Neutrophil (primary cell): ENCODE measurements around the gene MYOCD.

Experiments
- H3K27ac ChIP-seq: fragments of 200-600 bp; sonication (generic); 2 replicates; pipeline ENCODE4 v1.5.1; 2016; ENCODE audit warnings: mild to moderate bottlenecking, moderate library complexity
- H3K27me3 ChIP-seq: fragments of 200-600 bp; sonication (generic); 2 replicates; pipeline ENCODE4 v1.6.0; 2016; ENCODE audit warnings: mild to moderate bottlenecking
- H3K36me3 ChIP-seq: fragments of 200-600 bp; sonication (generic); 2 replicates; pipeline ENCODE4 v1.5.1; 2017
- H3K4me1 ChIP-seq, 2 experiments: fragments of 200-600 bp in 1 of 2; sonication (generic) in 1 of 2; 1 replicate in 1 of 2; 2 replicates in 1 of 2; pipeline versions ENCODE4 v1.5.1 to v1.6.1; 2013 to 2016; ENCODE audit warnings: low read depth in 1 of 2, low read length in 1 of 2, mild to moderate bottlenecking in 1 of 2, moderate library complexity in 1 of 2; ENCODE audit not compliant: control insufficient read depth in 1 of 2, insufficient read depth in 1 of 2
- H3K4me3 ChIP-seq, 2 experiments: fragments of 200-600 bp in 1 of 2; sonication (generic) in 1 of 2; 1 replicate in 1 of 2; 2 replicates in 1 of 2; pipeline ENCODE4 v1.5.1; 2013 to 2016; ENCODE audit warnings: low read depth in 1 of 2, low read length in 1 of 2, mild to moderate bottlenecking in 1 of 2, moderate library complexity in 1 of 2
- H3K9me3 ChIP-seq: fragments of 200-600 bp; sonication (generic); 2 replicates; pipeline ENCODE4 v1.5.1; 2016
- TF ChIP-seq, protein P1 (sequence below): fragments of 200-600 bp; sonication (generic); IDR thresholded peaks from 2 replicates; pipeline ENCODE4 v1.5.1; 2016; ENCODE audit warnings: antibody characterized with exemption

The MYOCD gene, protein sequence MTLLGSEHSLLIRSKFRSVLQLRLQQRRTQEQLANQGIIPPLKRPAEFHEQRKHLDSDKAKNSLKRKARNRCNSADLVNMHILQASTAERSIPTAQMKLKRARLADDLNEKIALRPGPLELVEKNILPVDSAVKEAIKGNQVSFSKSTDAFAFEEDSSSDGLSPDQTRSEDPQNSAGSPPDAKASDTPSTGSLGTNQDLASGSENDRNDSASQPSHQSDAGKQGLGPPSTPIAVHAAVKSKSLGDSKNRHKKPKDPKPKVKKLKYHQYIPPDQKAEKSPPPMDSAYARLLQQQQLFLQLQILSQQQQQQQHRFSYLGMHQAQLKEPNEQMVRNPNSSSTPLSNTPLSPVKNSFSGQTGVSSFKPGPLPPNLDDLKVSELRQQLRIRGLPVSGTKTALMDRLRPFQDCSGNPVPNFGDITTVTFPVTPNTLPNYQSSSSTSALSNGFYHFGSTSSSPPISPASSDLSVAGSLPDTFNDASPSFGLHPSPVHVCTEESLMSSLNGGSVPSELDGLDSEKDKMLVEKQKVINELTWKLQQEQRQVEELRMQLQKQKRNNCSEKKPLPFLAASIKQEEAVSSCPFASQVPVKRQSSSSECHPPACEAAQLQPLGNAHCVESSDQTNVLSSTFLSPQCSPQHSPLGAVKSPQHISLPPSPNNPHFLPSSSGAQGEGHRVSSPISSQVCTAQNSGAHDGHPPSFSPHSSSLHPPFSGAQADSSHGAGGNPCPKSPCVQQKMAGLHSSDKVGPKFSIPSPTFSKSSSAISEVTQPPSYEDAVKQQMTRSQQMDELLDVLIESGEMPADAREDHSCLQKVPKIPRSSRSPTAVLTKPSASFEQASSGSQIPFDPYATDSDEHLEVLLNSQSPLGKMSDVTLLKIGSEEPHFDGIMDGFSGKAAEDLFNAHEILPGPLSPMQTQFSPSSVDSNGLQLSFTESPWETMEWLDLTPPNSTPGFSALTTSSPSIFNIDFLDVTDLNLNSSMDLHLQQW

DNA sequence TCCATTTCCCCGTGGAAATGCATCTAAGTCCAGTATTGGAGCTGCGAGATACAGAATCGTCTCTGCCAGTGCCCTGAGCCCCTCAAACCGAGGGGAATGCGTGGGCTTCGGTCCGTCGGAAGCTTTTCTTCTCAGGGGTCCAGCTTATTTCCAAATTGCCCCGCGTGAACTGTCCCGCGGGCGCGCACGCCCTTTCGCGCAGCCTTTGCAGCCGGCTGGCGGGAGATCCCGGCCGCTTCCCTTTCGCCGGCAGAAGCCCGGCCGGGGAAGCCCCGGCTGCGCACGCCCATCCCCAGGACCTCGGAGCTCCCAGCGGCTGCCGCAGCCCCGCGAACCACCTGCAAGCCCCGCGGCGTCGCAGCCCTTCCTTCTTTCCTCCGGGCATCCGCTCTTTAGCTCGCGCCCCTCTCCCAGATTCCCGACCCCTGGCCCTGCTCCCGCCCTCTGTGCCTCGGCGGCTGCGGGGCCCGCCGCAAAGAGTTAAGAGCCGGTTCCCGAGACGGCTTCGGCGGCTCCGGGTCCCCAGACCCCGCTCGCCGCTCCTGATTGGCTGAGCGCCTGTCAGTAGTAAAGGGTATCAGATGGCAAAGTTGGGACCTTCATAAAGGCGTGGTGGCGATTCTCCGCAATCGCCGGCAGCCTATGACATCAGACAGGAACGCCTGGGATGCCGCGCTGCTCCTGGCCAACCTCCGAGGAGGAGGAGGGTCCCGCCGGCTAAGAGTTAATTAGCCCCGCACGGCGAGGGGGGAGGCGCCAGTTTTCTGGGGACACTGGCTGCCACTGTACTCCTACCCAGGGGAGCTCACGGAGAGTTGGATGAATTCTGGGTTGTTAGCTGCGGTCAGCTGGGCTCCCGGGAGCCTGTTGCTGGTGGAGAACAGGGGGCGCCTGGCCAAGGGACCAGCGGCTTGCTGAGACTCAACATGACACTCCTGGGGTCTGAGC lies at the start of gene MYOCD:
MYOCD (plus strand) TSS at position 628 of the 948 bp plus-strand sequence; CDS start at position 927, 299 bp downstream.
- H3K27me3 ChIP-seq, result peaks cover 63% of the 10 kb centered on the region
- H3K27ac ChIP-seq, result no peak within 1 kb of the TSS
- H3K9me3 ChIP-seq, result no peaks in the 10 kb centered on the region
- H3K4me1 ChIP-seq, result no peaks in the 10 kb centered on the region
- TF ChIP-seq, protein P1, sequence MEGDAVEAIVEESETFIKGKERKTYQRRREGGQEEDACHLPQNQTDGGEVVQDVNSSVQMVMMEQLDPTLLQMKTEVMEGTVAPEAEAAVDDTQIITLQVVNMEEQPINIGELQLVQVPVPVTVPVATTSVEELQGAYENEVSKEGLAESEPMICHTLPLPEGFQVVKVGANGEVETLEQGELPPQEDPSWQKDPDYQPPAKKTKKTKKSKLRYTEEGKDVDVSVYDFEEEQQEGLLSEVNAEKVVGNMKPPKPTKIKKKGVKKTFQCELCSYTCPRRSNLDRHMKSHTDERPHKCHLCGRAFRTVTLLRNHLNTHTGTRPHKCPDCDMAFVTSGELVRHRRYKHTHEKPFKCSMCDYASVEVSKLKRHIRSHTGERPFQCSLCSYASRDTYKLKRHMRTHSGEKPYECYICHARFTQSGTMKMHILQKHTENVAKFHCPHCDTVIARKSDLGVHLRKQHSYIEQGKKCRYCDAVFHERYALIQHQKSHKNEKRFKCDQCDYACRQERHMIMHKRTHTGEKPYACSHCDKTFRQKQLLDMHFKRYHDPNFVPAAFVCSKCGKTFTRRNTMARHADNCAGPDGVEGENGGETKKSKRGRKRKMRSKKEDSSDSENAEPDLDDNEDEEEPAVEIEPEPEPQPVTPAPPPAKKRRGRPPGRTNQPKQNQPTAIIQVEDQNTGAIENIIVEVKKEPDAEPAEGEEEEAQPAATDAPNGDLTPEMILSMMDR, result no peak
- H3K36me3 ChIP-seq, result no peaks in the 10 kb centered on the region
- no peak within 1 kb of the TSS for H3K4me3 ChIP-seq

DNA sequence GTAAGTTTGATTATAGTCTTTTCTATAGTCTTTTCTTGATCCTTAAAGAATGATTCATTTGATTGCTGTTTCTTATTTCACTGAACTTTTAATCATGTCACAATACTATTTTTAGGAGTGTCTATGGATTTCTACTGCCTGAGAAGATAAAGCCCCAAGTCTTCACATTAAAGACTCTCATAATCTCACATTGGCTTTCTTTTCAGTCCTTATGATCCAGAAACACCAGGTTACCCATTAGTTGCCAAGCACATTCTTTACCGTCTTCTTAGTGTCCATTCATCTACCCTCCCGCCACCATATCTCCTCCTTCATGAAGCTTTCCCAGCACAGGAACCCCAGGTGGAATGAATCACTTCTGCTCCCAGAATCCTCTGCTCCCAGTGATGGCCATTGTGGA lies 49.5 kb upstream of the MYOCD start:
- H3K27ac ChIP-seq, result no peak overlapping the region
- H3K9me3 ChIP-seq, result no peaks in the 10 kb centered on the region
- no peak overlapping the region for H3K4me3 ChIP-seq
- H3K4me1 ChIP-seq, result no peaks in the 10 kb centered on the region
- H3K27me3 ChIP-seq, result no peaks in the 10 kb centered on the region
- TF ChIP-seq, protein P1, result no peak
- no peaks in the 10 kb centered on the region for H3K36me3 ChIP-seq

DNA sequence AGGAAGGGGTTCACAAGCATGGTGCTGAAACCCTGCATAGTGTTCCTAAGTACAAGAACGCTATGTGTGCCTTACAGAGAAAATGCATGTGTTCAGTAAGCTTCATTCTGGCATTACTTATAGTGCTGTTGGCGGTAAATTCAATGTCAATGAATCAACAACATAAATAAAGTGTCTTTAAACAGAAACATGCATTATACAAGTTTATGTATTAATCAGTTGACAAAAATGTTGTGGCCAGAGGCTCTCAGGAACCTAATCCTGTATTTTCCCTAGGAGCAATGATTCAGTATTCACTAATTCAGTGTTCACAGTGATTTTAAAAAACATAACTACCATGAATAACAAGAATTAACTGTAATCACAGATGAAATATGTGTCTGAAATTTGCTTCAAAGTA lies 47.1 kb upstream of the MYOCD start:
- H3K4me3 ChIP-seq, result no peak overlapping the region
- no peaks in the 10 kb centered on the region for H3K9me3 ChIP-seq
- no peaks in the 10 kb centered on the region for H3K36me3 ChIP-seq
- no peak overlapping the region for H3K27ac ChIP-seq
- H3K4me1 ChIP-seq, result no peaks in the 10 kb centered on the region
- no peaks in the 10 kb centered on the region for H3K27me3 ChIP-seq
- TF ChIP-seq, protein P1, result no peak

DNA sequence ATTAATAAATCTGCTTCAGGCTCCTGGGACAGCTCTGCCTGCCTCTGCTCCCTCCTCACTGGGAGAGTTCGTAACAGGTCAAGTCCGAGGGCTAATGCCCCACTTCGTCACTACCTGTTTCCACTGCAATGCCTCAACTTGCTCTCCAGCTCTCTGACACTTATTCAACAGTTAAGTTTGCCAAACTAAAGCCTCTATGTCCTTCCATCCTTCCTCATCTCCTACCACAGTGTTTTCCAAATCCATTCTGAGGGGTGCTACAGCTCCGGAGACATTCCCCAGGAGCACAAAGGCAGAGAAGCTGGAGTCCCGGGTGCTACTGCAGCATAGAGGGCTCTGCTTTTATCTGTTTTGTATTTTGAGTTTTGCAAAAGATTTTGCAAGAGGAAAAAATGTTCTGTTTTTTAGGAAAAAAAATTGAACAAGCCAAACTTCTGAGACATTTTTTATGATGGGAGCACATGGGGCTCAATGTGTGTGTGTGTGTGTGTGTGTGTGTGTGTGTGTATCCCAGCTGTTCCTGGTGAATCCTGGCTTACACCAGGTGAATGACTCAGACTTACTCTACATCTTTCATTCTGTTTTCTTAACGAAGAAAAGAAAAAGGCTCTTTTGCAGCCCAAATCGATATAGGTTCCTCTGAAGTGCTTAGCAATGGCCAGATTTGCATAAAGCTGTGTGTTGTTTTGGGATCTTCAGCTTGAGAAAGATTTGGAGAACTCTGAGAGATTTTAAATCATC lies 46.1 kb upstream of the MYOCD start:
- Histone ChIP-seq H3K36me3 (no peaks in the 10 kb centered on the region), H3K4me1 (no peaks in the 10 kb centered on the region), H3K27ac (no peak overlapping the region), H3K9me3 (no peaks in the 10 kb centered on the region), H3K4me3 (no peak overlapping the region), H3K27me3 (no peaks in the 10 kb centered on the region)
- TF ChIP-seq, protein P1, result no peak
